Dermis blood vessel endothelial cell (primary cell): ENCODE data around the gene PTPN4. TPM values are rescaled to one million over a fixed set of nuclear protein-coding genes. Genes with fewer than 3 reads are reported as not detected.
"Not testable (repeated sequence)": the region's sequence is repeated elsewhere in the genome, so short reads cannot be mapped to it uniquely, and the experiment has no call there.

Experiments used
- DNase-seq: peaks from one replicate; pipeline ENCODE4 v3.0.0; 2010
- total RNA-seq: library from RNA; depleted of rRNA; stranded (reverse); fragments of >200 nt; gene quantifications from 2 replicates; pipeline ENCODE4 v1.2.3, GENCODE V29; 2014

The PTPN4 gene
- total RNA-seq, 1 donor from 2014 or later: 27.9 TPM

- no peak for DNase-seq
Measured at GRCh38 chr2:119950966-119951365, 191.2 kb downstream of the PTPN4 start.

DNA sequence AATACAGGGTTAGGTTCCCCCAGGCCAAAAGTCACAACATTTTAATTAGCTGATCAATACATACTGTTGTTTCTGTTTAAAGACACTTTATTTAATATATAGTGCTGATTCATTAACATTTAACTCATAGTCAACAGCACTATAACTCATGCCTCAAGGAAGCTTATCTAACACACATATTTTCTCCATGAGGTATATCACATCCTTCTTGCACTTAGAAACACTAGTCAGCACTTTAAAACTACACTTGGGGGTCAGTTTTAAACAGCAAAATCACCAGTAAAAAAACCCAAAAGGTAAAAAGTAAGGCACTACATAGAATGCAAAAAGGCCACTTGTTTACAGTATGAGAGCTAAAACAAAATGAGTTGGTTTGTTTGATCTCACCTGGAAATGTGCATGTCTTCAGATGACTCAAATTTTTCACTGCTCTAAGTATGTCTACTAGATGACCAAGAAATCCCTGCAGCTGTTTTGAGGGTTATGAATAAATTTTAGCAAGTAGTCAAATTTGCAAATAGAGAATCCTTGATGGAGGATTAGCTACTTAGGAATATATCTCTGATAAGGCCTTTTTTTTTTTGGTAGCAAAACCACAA, 199.0 kb downstream of the PTPN4 start:
- DNase-seq: no peak

DNA sequence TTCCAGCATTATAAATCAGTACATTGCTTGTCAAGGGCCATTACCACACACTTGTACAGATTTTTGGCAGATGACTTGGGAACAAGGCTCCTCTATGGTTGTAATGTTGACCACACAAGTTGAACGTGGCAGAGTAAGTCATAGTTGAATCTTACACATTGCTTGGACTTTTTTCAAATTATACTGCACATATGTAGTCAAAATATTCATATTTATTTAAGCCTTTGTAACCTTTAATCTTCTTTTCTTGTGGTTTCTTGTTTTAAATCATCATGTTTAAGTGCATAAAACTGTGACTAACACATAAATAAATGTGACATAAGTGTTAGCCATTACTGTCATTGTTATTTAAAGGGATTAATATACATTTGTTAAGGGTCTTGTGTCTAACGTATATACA, 201.1 kb downstream of the PTPN4 start:
- DNase-seq: no peak

DNA sequence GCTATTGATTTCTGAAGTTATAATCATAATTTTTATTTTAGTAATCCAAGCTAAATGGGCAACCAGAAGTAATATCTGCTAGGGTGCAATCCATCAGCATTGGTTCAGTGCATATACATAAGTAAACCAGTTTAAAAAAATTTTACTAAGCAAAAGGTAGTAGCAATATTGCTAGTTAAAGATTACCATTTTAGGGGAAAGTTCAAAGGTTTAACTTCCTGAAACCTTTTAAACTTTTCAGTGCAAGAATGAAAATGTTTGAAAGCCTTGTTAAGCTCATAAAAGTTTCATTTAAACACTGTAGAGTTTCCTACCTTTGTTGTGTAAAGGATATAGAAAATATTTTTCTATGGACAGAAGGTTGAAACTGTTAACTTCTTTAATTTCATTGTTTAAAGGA, 222.2 kb downstream of the PTPN4 start:
- no peak for DNase-seq

DNA sequence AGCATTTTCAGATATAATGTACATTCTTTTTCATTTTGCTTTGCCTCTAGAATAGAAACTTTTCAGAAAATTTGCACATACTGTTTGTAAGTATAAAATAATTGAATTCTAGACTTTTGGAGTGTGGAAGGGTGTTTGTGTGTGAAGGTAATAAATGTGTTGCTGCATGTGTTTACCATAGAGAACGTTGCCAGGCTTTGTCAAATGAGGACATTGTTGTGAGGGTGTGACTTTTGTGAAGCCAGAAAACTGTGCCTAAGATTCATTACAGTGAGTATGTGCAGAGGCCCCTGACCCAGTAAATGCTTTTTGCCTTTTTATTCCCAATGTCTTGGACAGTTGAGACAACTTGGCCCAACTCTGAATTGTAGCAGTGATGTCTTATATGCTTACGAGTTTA, 222.8 kb downstream of the PTPN4 start:
- DNase-seq: no peak

- no peak for DNase-seq
Measured at GRCh38 chr2:119983108-119983507, 223.4 kb downstream of the PTPN4 start.

DNA sequence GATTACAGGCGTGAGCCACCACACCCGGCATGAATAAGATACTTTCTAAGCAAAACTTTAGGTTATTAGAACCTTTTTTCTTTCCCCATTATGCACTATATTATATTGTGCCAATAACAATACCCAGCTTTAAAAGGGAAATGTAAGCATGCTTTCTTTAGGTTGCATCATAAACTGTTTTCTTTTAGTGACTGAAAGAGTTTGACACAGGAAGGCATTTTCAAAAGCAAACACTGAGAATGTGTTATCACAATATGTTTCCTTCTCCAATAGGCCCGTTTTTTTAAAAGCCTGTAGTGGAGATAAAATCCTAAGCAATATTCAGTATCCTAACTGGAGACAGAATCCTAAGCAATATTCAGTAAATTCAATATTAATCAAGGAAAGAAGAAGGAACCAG, 236.4 kb downstream of the PTPN4 start:
- DNase-seq: no peak

GRCh38 chr2:119996896-119997891, 237.5 kb downstream of the PTPN4 start:
- DNase-seq: not testable (repeated sequence)

GRCh38 chr2:120001471-120001870, 241.7 kb downstream of the PTPN4 start:
- no peak for DNase-seq

DNA sequence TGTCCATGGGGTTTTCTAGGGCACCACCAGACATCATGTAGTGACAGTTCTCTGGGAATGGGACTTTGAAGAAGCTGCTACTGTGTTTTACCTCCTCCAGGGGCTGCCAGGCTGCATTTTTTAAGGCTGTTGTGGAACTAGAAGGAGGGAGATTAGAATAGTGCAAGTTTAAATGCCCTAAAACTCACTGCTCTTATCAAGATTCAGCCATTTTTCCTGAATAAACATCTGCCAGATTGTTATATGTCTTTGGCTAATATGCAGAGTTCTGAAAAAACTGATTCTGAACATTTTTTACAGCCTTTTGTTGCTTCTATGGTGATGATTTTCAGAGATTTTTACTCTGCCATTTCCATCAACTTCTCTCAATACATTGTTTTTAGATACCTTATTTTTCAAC, 244.5 kb downstream of the PTPN4 start:
- no peak for DNase-seq

DNA sequence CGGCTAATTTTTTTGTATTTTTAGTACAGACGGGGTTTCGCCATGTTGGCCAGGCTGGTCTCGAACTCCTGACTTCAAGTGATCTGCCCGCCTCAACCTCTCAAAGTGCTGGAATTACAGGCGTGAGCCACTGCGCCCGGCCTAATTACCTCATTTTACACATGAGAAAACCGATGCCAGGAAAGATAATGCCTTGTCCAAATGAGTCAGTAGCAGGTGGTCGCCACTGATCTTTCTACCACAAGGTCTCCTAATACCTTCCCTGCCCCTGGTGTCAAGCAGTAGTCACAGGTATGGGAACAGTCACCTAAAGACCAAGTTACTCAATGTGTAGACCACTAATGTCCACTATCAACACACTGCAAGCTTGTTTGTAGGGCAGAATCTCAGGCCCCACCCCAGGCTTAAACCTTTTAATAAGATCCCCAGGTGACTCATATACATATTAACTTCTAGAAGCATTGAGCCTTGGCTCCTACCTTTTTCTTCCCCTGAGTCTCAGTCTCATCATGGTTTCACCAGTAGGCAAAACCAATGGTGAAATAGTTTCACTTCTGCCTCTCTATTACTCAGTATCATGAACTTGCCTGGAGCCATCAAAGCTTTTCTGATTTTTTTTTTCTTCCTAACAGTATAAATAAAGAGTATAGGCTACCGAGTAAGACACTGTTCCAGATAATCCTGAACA, 246.3 kb downstream of the PTPN4 start:
- DNase-seq: no peak

DNA sequence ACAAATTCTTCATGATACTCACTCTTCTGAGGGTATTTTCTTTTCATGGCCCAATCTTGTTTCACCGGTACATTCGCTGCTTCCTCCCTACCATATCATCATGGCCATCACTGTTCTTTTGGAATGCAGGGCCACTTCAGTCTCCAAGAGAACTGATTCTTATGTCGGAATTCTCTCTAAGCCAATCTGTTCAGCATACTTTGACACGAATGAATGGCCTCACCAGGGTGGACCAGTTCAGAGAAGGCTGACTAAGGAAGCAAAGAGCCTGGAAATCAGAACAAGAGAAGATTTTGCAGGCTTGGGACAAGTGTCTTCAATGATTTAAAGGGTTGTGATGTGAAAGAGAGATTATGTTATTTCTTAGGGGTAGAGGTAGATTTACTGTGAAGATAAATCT, 248.1 kb downstream of the PTPN4 start:
- DNase-seq: no peak

- no peak for DNase-seq
Measured at GRCh38 chr2:120012363-120012762, 252.6 kb downstream of the PTPN4 start.

- DNase-seq: peak; percentile 89
Measured at GRCh38 chr2:120012771-120013596, 253.3 kb downstream of the PTPN4 start, which contains the start of gene EPB41L5. TSS of gene EPB41L5 (plus strand) at chr2:120013077. CDS start at chr2:120019085, 6,008 bp downstream.

GRCh38 chr2:120013597-120014223, 254.0 kb downstream of the PTPN4 start:
- no peak for DNase-seq

DNA sequence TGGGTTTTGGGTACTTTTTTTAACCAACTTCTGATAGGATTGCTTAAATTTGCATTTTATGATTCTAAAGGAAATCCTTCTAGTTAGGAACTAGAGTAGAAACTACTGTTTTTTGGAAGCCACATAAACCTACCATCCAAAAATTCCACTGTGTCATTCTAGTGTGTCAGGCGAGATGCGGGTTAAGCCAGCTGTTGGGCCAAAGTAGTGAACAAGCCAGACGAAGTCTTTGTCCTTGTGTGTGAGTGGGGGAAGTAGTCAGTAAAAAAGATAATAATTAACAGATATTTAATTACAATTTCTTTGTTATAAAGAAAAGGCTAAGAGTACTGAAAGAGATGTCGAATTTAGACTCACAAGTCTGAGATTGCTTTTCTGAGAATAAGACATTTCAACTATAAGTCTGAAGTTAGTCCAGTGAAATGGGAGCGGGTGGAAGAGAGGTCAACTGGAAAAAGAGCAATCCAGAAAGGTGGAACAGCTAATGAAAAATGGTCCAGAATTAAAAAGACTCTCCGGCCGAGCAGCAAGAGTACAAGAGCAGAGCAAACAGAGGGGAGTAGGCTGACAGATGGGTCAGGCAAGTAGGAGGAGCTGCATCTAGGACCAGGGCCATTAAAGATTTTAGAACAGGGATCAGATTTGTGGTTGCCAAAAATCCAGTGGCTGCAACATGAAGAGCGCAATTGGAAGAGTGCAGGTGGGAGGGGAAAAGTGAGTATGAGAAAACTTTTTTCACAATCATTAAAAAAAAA, 254.7 kb downstream of the PTPN4 start:
- no peak for DNase-seq

- no peak for DNase-seq
Measured at GRCh38 chr2:120016800-120017199, 257.1 kb downstream of the PTPN4 start.

- peak; percentile 28 for DNase-seq
Measured at GRCh38 chr2:120017201-120017600, 257.5 kb downstream of the PTPN4 start.

GRCh38 chr2:120018549-120018948, 258.8 kb downstream of the PTPN4 start:
- DNase-seq: no peak

DNA sequence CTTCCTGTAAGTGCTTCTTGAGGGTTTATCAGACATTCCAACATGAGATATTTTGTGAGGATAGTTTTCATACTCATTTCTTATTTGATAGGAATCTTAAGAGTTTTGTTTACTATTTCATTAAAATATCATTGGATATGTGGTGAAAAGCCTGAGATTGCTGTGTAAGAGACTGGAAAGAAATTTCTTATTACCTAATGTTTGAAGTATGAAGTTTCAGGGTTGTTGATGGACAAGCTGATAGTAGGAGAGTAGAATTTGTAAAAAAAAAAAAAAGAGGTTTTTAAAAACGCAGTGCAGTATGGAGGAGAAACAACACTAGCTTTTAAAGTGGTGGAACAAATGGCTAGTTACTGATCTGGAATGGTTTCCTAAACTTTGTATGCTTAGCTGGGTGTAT, 260.8 kb downstream of the PTPN4 start:
- DNase-seq: no peak

- DNase-seq: not testable (repeated sequence)
Measured at GRCh38 chr2:120022505-120022904, 262.8 kb downstream of the PTPN4 start.
